ENCODE results near the gene LCN9. TPM values are rescaled to one million over a fixed set of nuclear protein-coding genes. Genes with fewer than 3 reads are reported as not detected.

LCN9 gene
- total RNA-seq, 1 experiment from 2014 or later, result not detected

- no peak for DNase-seq
- Mint-ChIP-seq H3K4me1 (ENCODE audit: low read depth, unreplicated experiment) (no peaks in the 10 kb centered on the region), H3K9me3 (ENCODE audit: low read depth, unreplicated experiment) (peaks cover 8% of the 10 kb centered on the region), H3K27me3 (ENCODE audit: unreplicated experiment) (peaks cover 40% of the 10 kb centered on the region), H3K27ac (ENCODE audit: unreplicated experiment) (no peak overlapping the region), H3K4me3 (ENCODE audit: low read depth, unreplicated experiment) (no peak overlapping the region), H3K36me3 (ENCODE audit: insufficient read depth, unreplicated experiment) (no peaks in the 10 kb centered on the region)
- no peak for TF ChIP-seq CTCF (IDR thresholded peaks at IDR 0.05; ENCODE audit: unreplicated experiment)
- CTCF ChIA-PET, result no interaction called here
- BruUV-seq (replicated peaks), result no TSS peak
- intact Hi-C loops (cut with micrococcal nuclease; ENCODE audit: unreplicated experiment), result no loop called here
These were observed 21.4 kb upstream of the LCN9 start for GRCh38 chr9:135641745-135642144.

GRCh38 chr9:135644631-135645218, 18.4 kb upstream of the LCN9 start:
- Mint-ChIP-seq H3K4me1 (ENCODE audit: low read depth, unreplicated experiment) (no peaks in the 10 kb centered on the region), H3K9me3 (ENCODE audit: low read depth, unreplicated experiment) (peaks cover 14% of the 10 kb centered on the region), H3K27me3 (ENCODE audit: unreplicated experiment) (peaks cover 40% of the 10 kb centered on the region), H3K36me3 (ENCODE audit: insufficient read depth, unreplicated experiment) (no peaks in the 10 kb centered on the region), H3K4me3 (ENCODE audit: low read depth, unreplicated experiment) (no peak overlapping the region), H3K27ac (ENCODE audit: unreplicated experiment) (no peak overlapping the region)
- intact Hi-C loops (cut with micrococcal nuclease; ENCODE audit: unreplicated experiment), result no loop called here
- BruUV-seq (replicated peaks), result no TSS peak
- DNase-seq, result no peak
- CTCF ChIA-PET, result no interaction called here
- TF ChIP-seq CTCF (IDR thresholded peaks at IDR 0.05; ENCODE audit: unreplicated experiment), result no peak

- H3K4me1 Mint-ChIP-seq (ENCODE audit: low read depth, unreplicated experiment), result no peaks in the 10 kb centered on the region
- BruUV-seq (replicated peaks), result no TSS peak
- no peak for DNase-seq
- H3K27me3 Mint-ChIP-seq (ENCODE audit: unreplicated experiment), result peaks cover 29% of the 10 kb centered on the region
- TF ChIP-seq CTCF (IDR thresholded peaks at IDR 0.05; ENCODE audit: unreplicated experiment), result no peak
- H3K27ac Mint-ChIP-seq (ENCODE audit: unreplicated experiment), result no peak overlapping the region
- no peak overlapping the region for H3K4me3 Mint-ChIP-seq (ENCODE audit: low read depth, unreplicated experiment)
- CTCF ChIA-PET, result no interaction called here
- peaks cover 20% of the 10 kb centered on the region for H3K9me3 Mint-ChIP-seq (ENCODE audit: low read depth, unreplicated experiment)
- intact Hi-C loops (cut with micrococcal nuclease; ENCODE audit: unreplicated experiment), result no loop called here
- no peaks in the 10 kb centered on the region for H3K36me3 Mint-ChIP-seq (ENCODE audit: insufficient read depth, unreplicated experiment)
These were observed 15.2 kb upstream of the LCN9 start for GRCh38 chr9:135647884-135648283.

- BruUV-seq (replicated peaks), result no TSS peak
- H3K4me3 Mint-ChIP-seq (ENCODE audit: low read depth, unreplicated experiment), result no peak overlapping the region
- H3K27ac Mint-ChIP-seq (ENCODE audit: unreplicated experiment), result no peak overlapping the region
- DNase-seq, result no peak
- CTCF ChIA-PET, result no interaction called here
- H3K4me1 Mint-ChIP-seq (ENCODE audit: low read depth, unreplicated experiment), result no peaks in the 10 kb centered on the region
- no peak for TF ChIP-seq CTCF (IDR thresholded peaks at IDR 0.05; ENCODE audit: unreplicated experiment)
- H3K27me3 Mint-ChIP-seq (ENCODE audit: unreplicated experiment), result peaks cover 24% of the 10 kb centered on the region
- H3K36me3 Mint-ChIP-seq (ENCODE audit: insufficient read depth, unreplicated experiment), result no peaks in the 10 kb centered on the region
- intact Hi-C loops (cut with micrococcal nuclease; ENCODE audit: unreplicated experiment), result no loop called here
- peaks cover 19% of the 10 kb centered on the region for H3K9me3 Mint-ChIP-seq (ENCODE audit: low read depth, unreplicated experiment)
These were observed 14.4 kb upstream of the LCN9 start for GRCh38 chr9:135648494-135649410.

All from Calu3 (cell line).